Measurements from ENCODE around the gene PPP2R2C.

GRCh38 chr4:6425336-6425735 lies 47.1 kb downstream of the PPP2R2C start:
- TF ChIP-seq CTCF (conservative IDR thresholded peaks at IDR 0.05; ENCODE audit: low read depth, low read length) (no peak), EZH2 (IDR thresholded peaks at IDR 0.05; ENCODE audit: borderline replicate concordance, low read depth, low read length, poor library complexity, severe bottlenecking) (no peak)
